T-helper 22 cell (primary cell): ENCODE measurements around the gene ANKIB1.
"Not testable (repeated sequence)": the region's sequence is repeated elsewhere in the genome, so short reads cannot be mapped to it uniquely, and the experiment has no call there.

Experiments
- DNase-seq: peaks from one replicate; pipeline ENCODE4 v3.0.0-alpha.2; 2020; ENCODE audit warnings: low read depth

ANKIB1 gene

GRCh38 chr7:92245487-92246359, at the start of gene ANKIB1, which contains the start of gene KRIT1:
ANKIB1 (plus strand) TSS chr7:92245974; CDS start chr7:92294979, 49,005 bp downstream.
KRIT1 (minus strand) TSS chr7:92245914; CDS start chr7:92242135, 3,779 bp downstream.
- peak; percentile 83 for DNase-seq

GRCh38 chr7:92200791-92201190, 45.0 kb upstream of the ANKIB1 start:
- DNase-seq, result no peak

GRCh38 chr7:92205987-92206386, 39.8 kb upstream of the ANKIB1 start:
- no peak for DNase-seq

GRCh38 chr7:92206672-92207071, 39.1 kb upstream of the ANKIB1 start:
- DNase-seq, result no peak

- DNase-seq, result no peak
Observed at GRCh38 chr7:92221766-92222165, 24.0 kb upstream of the ANKIB1 start.

GRCh38 chr7:92226981-92227380, 18.8 kb upstream of the ANKIB1 start:
- DNase-seq, result no peak

GRCh38 chr7:92228100-92228499, 17.7 kb upstream of the ANKIB1 start:
- DNase-seq, result no peak

GRCh38 chr7:92228742-92229141, 17.0 kb upstream of the ANKIB1 start:
- no peak for DNase-seq

GRCh38 chr7:92230547-92230946, 15.2 kb upstream of the ANKIB1 start:
- no peak for DNase-seq

GRCh38 chr7:92242972-92243371, 2.8 kb upstream of the ANKIB1 start:
- DNase-seq, result no peak

GRCh38 chr7:92244808-92245486, 827 bp upstream of the ANKIB1 start:
- DNase-seq, result peak; percentile 3

GRCh38 chr7:92246360-92247101, 757 bp downstream of the ANKIB1 start:
- DNase-seq, result peak; percentile 0

GRCh38 chr7:92250603-92251002, 4.8 kb downstream of the ANKIB1 start:
- DNase-seq, result no peak

- no peak for DNase-seq
Observed at GRCh38 chr7:92251181-92251580, 5.4 kb downstream of the ANKIB1 start.

- no peak for DNase-seq
Observed at GRCh38 chr7:92253251-92253650, 7.5 kb downstream of the ANKIB1 start.

- not testable (repeated sequence) for DNase-seq
Observed at GRCh38 chr7:92254800-92255199, 9.0 kb downstream of the ANKIB1 start.

GRCh38 chr7:92255308-92255707, 9.5 kb downstream of the ANKIB1 start:
- DNase-seq, result no peak

- no peak for DNase-seq
Observed at GRCh38 chr7:92259062-92259461, 13.3 kb downstream of the ANKIB1 start.

- DNase-seq, result no peak
Observed at GRCh38 chr7:92259610-92260247, 14.0 kb downstream of the ANKIB1 start.

GRCh38 chr7:92260248-92260781, 14.5 kb downstream of the ANKIB1 start:
- no peak for DNase-seq

- DNase-seq, result no peak
Observed at GRCh38 chr7:92266415-92267241, 20.9 kb downstream of the ANKIB1 start.
